Stimulated activated CD4-positive, alpha-beta T cell treated with anti-CD3 and anti-CD28 coated beads, Interleukin-1b, Interleukin-23, amount 100 ng/mL, for 48 hours (primary cell): ENCODE results near the gene ACTR6.
"Not testable (repeated sequence)": the region's sequence is repeated elsewhere in the genome, so short reads cannot be mapped to it uniquely, and the experiment has no call there.

ENCODE experiments used
- DNase-seq: peaks from one replicate; pipeline ENCODE4 v3.0.0-alpha.2; 2020

ACTR6 gene

DNA sequence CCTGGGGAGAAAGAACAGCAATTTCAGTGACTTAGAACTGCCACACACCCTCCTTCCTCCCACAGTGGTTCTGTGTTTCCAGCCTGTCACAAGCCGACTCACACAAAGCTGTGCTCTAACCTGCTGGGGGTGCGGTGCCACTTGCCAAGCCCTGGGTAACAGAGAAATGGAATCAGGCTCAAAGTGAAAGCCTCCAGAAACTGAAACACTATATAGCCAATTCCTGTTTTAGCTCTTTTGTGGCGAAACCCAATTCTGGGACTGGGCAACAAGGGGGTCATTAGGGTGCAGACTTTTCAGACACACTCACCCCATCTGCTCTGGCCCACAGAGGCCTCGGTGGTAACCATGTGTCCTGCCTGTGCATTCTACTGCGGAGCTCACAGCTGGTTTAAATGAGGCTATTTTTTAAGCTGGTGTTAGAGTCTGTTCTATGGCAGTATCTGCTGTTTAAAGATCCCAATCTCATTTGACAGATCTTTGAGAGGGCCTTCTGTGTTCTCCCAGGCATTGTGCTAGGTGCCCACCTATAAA is 15.2 kb upstream of the ACTR6 start:
- DNase-seq: no peak

DNA sequence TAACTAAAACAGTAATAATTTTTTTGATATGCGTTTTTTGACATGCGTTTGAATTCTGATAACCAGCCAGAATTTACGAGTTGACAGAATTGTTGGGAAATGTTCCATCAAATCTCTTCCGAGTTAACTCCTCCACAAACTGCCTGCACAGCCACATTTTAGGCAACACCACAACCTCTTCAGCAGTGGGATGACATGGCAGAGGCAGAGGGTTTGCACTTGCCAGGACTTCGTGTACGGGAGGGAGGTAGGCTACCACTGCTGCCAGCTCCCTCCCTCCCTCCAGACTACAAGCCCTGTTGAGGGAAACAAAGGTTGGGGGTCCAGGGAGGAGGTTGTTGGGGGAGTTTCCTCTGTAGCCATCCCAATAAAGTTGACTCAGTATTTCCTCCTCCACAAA is 14.5 kb upstream of the ACTR6 start:
- no peak for DNase-seq

DNA sequence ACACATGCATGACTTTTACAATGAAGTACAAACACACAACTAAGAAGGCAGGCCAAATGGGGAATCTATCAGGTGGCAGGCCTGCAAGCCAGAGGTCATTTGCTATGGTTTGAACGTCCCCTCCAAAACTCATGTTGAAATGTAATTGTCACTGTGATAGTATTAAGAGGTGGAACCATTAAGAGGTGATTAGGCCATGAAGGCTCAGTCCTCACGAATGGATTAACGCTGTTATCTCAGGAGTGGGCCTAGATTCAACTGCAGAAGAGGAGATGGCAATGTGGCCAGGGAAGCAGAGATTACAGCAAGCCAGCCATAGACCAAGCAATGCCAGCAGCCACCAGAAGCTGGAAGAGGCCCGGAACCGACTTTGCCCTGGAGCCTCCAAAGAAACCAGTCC is 13.5 kb upstream of the ACTR6 start:
- DNase-seq: no peak

DNA sequence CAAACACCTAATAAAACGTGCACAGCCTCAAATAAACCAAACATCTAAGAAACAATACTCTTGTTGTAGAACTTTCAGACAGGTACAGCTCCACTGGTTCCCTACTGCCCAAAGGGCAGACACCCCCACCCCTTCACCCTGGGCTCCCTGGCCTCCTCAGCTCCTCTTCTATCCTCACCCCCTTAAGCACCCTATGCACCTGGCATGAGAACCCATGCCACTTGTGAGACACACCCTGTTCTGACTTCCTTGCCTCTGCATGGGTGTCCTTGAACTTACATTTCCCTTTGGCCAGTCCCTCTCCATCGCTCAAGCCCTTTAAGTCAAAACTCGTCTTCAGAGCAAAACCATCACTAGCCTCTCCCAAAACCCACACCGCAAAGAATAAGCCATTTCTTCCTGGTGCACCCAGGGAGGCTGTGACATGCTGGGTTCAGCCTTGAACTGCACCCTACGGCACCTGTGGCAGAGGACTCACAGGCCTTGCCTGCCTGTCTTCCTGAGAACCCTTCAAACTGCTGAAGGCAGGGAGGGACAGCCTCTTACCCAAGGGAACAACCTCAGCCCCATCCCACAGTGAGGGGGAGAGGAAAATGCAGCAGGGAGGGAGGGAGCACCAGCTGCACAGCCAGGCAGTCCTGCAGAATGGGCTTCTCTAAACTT is 12.6 kb upstream of the ACTR6 start:
- no peak for DNase-seq

DNA sequence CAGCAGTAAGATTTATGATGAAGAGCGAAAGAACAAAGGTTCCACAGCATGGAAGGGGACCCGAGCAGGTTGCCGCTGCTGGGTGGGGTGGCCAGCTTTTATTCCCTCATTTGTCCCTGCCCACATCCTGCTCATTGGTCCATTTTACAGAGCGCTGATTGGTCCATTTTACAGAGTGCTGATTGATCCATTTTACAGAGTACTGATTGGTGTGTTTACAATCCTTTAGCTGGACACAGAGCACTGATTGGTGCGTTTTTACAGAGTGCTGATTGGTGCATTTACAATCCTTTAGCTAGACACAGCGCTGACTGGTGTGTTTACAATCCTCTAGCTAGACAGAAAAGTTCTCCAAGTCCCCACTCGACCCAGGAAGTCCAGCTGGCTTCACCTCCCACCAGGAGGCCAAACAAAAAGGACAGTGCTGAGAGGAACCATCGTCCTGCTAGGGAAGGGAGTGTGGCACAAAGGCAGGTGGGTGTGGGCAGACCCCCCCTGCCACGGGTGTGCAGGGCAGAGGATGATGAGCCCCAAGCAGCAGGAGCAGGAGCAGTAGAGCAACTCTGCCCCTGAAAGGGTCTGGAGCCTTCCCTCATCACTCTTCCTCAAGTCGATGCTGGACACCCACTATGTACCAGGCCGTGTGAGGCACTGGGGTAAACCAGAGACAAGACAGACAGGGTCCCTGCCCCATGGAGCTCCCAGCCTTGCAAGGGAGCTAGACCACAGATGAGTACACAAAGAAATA is 11.6 kb upstream of the ACTR6 start:
- not testable (repeated sequence) for DNase-seq

DNA sequence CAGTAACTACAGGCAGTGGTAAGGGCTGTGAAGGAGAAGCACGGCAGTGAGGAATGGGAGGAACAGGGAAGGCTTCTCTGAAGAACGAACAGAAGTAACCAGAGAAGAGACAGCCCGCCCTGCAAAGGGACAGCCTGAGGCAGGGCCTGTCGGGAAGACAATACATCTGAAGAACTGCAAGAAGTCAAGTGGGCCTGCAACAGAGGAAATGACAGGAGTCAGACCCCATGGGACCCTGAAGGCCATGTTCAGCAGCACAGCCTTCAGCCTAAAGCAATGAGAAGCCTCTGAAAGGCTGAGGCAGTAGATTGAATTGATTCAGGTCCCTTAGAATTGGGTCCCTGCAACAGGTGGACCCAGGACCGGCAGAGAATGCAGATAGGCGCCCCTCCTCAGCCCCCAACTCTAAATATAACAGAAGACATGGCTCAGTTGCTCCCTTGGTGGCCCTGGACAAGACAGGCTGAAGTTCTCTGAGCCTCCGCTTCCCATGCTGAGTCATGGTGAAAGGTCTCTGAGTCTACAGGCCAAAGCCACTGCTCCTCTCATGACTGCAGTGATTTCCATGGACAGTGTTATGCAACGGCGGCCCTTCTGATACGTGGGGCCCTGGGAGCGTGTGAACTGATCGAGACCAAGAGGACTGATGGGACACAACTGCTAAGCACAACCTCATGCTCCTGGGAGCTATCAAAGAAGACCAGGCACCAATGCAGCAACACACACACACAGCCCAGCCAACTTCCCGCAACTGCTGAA is 10.8 kb upstream of the ACTR6 start:
- DNase-seq: no peak

DNA sequence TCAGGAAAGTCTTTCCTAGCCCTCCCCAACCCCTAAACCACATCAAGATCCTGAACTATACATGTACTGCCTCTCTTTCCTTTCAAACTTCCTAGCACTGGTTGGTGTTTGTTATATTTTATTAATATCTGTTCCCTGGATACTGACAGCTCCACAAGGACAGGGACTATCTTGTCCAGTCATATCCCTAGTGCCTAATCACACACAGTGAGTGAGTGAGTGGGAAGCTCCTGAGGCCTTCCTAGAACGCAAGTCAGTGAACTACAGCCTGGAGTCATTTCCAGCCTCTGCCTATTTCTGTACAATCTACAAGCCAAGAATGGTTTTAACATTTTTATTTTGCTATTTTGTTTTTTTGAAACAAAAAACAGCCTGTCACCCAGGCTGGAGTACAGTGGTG is 7.5 kb upstream of the ACTR6 start:
- no peak for DNase-seq

DNA sequence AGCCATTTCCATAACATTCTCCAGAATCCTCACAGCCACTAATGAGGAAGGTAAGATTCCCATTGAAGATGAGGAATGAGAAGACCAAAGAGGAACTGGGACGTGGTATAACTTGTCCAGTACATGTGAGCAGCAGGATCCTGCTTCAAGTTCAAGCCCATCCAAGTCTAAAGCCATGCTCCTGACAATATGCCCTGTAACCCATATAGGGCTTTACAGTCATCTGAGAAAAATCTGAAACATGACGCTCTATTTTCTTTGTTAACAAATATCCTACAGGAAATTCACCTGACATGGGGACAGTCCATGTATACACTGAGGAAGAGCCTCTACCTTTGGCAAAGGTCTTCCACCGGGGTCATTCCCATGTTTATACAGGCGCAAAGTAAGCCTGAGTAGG is 3.1 kb upstream of the ACTR6 start:
- DNase-seq: no peak

DNA sequence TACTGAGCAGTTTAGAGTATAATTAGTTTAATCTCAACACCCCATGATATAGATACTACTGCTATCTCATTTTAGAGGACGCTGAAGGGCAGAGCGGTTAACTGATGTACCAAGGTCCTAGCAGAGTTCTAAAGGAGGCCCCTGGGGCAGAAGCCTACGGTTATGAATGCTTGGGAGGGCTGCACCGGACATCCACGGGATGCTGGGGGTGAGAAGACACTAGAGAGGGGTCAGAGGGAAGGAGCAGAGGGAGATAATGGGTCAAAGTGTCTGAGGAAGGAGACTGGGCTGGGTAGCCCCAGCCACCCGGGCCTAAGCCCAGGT is 1.6 kb upstream of the ACTR6 start:
- DNase-seq: no peak

DNA sequence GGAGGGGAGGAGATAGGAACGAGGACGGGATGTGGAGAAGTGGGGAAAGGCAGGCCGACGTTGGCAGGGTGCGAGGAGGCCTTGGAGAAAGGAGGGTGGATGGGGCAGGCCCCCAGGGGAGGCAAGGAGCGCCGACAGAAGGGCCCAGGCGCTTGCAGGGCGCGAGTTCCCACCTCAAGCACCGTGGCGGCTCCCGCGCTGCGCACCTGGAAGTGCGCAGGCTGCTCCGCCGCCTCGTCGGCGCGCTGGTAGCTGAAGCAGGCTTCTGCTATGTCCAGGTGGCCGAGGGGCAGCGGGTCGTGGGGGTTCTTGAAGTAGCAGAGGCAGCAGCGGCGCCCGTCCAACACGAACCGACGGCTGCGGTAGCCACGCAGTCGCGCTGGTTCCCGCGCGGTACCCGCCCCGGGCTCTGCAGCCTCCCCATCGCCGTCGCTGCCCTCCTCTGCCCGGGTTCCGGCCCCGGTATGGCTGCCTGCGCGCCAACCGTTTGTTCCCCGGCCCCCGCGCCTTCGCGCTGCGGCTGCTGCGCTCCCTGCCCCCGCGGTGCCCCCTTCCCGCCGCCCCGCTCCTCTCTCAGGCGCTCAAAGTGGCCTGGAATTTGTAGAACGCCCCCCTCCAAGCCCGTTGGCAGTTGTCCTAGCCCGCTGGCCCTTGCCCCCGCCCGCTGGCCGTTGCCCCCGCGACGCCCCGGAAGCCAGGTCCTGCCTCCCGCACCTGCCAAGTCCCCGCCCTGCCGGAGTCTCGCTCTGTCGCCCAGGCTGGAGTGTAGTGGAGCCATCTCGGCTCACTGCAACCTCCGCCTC is 1.1 kb upstream of the ACTR6 start:
- DNase-seq: peak; percentile 80

DNA sequence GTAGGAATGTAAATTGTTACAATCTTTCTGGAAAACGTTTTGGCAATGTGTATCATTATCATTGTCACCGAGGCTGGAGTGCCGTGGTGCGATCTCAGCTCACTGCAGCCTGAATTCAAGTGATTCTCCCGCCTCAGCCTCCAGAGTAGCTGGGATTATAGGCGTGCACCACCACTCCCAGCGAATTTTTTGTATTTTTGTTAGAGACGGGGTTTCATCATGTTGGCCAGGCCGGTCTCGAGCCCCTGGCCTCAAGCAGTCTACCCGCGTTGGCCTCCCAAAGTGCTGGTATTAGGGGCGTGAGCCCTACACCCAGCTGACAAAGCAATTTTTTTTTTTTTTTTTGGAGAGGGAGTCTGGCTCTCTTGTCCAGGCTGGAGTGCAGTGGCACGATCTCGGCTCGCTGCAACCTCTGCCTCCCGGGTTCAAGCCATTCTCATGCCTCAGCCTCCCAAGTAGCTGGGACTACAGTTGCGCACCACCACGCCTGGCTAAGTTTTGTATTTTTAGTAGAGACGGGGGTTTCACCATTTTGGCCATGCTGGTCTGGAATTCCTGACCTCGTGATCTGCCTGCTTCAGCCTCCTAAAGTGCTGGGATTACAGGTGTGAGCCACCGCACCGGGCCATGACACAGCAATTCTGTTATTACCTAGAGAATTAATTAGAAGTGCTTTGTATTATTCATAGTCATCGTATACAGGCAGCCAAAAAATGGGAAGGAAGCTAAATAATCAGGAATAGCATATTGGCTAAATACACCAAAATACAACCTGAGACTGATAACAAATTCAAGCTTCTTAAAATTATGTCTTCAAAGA is 1.2 kb downstream of the ACTR6 start:
- DNase-seq: no peak

DNA sequence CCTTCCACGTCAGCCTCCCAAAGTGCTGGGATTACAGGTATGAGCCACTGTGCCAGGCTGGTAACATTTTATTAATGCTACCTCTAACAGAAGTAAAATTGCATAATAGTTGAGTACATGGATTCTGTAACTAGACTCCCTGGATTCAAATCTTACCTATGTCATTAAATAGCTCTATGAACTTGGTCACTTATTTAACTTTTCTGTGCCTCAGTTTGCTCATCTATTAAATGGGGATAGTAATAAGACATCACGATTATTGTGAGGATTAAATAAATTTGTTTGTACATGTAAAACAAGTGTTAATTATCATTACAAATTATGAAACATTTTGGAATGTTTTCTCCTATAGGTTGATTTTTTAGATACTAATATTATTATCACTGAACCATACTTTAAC is 6.7 kb downstream of the ACTR6 start:
- DNase-seq: no peak

DNA sequence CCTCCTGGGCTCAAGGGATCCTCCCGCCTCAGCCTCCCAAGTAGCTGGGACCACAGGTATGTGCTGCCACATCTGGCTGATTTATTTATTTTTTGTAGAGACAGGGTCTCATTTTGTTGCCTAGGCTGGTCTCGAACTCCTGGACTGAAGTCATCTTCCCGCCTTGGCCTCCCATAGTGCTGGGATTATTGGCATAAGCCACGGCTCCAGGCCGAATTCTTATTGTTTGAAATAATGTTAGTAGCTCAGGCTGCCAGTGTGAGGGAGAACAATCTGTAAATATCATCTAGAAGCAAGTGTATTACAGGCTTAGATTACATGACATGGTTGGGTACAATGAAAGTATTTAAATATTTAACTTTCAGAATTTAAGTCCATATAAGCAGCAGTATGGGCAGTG is 8.2 kb downstream of the ACTR6 start:
- DNase-seq: no peak

DNA sequence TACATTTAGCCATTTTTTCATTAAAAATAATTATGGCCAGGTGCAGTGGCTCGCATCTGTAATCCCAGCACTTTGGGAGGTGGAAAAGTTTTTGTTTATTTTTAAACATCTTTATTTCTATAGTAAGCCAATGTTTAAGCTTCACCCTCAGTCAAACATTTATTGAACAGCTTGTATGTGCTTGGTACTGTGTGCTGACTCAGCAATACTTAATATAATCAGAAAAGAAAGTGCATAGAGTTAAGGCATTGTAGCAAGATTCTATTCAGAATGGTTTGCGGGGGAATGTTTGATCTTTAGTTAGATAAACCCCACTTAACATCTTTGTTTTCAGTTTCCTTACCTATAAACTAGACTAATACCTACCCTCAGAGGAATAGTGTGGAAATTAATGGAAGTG is 11.1 kb downstream of the ACTR6 start:
- DNase-seq: no peak

DNA sequence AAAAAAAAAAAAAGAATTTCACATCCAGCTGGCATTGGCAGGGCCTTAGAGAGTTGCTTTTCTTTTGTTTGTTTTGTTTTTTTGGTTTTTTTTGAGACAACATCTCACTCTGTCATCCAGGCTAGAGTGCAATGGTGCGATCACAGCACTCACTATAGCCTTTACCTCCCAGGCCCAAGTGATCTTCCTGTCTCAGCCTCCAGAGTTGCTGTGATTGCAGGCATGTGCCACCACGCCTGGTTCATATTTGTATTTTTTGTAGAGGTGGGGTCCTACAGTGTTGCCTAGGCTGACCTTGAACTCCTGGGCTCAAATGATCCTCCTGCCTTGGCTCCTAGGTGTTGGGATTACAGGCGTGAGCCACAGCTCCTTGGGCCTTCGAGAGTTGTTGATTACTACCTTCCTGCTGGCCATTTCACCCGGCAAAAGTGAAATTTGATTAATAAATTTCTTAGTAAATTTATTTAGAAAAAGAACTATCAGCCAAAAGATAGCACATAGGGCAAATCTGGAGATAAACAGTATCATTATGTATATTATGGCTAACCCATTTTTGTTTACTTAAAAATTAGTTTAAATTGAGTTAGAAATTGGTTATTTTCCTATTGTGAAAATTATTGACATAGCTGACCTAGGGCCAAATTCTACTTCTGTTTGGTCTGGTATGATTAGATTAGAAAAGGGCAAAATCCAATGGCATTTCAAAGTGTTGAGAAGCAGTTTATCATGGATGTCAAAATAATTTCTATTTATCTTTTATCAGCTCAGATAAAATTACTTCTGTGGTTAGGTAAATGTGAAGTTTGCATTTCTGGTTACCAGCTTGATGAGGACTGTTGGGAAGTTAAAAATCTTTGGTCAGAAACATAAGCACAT is 12.6 kb downstream of the ACTR6 start:
- DNase-seq: no peak

DNA sequence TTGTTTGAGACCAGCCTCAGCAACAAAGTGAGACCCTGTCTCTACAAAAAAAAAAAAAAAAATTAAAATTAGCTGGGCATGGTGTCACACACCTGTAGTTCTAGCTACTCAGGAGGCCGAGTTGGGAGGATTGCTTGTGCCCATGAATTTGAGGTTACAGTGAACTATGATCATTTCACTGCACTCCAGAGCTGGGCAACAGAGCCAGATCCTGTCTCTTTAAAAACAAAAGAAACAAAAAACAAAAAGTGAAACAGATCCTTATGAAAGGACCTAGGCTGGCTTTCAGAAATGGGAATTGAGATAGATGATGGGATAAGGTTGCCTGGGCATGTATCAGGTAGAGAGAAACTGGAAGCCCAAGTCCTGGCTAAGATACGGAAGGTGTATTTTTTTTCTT is 13.9 kb downstream of the ACTR6 start:
- DNase-seq: no peak

DNA sequence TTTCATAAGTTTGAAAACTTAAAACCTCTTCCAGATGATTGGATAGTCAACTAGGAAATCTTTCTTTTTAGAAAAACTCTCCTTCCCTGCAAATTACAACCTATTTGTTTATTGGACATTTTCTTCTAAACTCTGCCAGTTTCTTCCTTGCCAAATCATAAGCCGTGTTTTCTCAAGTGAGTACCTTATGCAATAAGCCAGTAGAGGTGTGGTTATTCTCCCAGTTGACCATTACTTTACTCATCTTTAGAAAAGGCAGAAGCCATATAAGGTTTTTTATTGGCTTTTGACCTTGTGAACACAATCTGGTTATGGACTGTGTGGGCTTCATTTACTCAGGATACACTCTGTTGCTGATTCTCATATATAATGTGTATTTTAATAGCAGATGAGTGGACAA is 14.6 kb downstream of the ACTR6 start:
- no peak for DNase-seq

DNA sequence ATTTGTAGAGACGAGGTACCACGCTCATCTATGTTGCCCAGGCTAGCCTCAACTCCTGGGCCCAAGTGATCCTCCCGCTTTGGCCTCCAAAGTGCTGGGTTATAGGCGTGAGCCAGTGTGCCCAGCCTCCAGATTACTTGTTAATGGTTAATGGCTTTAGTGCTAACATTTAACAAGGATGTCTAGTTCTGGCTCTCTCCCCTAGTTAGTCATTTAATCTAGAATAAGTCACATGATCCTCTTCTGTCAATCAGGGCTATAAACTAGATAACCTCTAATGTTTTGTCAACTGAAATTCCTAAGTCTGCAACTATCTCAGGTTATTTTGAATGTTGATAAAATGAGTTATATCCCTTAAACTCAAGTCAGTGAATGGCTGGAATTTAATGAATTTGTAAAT is 15.7 kb downstream of the ACTR6 start:
- no peak for DNase-seq

DNA sequence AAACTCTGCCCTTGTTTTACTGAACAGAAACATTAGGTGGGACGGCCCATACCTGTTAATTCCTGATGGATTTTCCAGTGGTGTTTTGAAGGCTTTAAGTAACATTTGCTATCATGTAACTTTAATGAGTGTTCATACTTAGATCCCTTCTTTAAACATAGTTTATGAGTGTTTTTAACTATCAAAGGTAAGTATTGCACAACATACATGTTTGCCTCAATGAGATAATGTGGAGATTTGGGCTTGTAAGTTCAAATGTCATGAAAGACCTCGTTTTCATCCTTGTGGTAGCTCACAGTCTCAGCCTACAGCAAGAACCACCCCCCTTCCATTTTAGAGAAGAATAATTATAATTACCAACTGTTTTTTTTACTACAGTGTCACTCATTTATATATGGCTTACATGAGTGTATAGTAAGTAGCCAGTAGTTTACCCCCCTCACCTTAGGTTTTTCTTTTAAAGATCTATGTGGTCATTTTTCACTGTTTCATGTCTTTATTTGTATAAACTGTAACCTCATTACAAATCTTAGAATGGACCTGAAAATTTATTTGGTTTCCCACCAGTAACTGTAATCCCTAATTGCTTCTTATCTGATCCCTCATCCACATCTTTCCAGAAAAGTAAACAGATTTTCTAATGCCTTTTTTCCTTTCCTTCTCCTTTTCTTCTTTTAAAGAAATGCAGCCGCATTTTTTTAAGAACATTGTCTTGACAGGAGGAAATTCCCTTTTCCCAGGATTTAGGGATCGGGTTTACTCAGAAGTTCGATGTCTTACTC is 18.9 kb downstream of the ACTR6 start:
- DNase-seq: no peak

DNA sequence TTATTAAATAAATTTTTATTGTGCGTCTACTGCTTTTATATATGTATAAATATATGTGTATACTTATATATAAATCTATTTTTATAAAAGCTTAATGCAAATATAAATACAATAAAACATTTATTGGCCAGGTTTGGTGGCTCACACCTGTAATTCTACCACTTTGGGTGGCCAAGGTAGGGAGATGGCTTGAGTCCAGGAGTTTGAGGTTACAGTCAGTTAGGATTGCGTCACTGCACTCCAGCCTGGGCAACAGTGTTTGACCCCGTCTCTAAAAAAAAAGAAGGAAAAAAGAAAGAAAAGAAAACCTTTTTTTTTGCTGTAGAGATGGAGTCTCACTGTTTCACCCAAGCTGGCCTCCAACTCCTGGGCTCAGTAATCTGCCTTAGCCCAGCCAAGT is 20.9 kb downstream of the ACTR6 start:
- no peak for DNase-seq
